CD4-positive, alpha-beta T cell treated with Interleukin-21 for 1 hour (primary cell): ENCODE measurements around the gene TMEM231.
"Not testable (repeated sequence)": the region's sequence is repeated elsewhere in the genome, so short reads cannot be mapped to it uniquely, and the experiment has no call there.

Experiments used
- DNase-seq: peaks from one replicate; pipeline ENCODE4 v3.0.0-alpha.2; 2020

TMEM231 gene

GRCh38 chr16:75529056-75529905 lies 26.8 kb downstream of the TMEM231 start:
- no peak for DNase-seq

GRCh38 chr16:75527825-75528299 lies 28.2 kb downstream of the TMEM231 start:
- DNase-seq = no peak

DNA sequence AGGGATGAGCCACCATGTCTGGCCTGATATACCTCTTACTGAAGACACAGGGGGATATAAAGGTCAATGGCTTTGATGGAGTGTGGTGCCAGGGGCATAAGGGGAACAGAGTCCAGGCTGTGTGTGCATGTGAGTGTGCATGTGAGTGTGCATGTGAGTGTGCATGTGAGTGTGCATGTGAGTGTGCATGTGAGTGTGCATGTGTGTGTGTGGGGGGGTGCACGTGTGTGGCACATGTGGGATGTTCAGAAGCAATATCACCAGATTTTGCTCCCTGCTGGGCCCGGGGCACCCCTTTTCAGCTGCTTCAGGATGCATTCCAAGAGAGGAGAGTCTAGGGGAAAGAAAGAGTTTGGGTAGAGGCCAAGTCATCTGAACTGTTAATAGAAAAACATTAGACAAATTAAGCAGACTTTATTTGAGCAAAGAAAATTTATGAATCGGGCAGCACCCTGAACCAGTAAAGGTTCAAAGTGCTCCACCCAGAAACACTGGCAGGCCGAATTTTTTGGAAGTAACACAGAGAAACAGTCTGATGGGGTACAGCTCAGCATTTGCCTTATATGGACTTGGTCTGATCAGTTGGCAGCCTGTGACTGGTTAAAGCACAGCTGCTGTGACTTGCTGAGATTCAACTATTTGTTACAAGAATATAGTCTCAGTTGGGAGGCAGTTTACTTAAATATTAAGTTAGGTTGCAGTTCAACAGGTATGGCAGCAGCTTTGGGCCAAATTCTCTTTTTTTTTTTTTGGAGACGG lies 29.8 kb downstream of the TMEM231 start:
- DNase-seq = no peak

- no peak for DNase-seq
Observed at GRCh38 chr16:75519175-75519574, 36.9 kb downstream of the TMEM231 start.

GRCh38 chr16:75516189-75516966 lies 39.7 kb downstream of the TMEM231 start:
- not testable (repeated sequence) for DNase-seq

GRCh38 chr16:75514296-75514695 lies 41.8 kb downstream of the TMEM231 start:
- no peak for DNase-seq

DNA sequence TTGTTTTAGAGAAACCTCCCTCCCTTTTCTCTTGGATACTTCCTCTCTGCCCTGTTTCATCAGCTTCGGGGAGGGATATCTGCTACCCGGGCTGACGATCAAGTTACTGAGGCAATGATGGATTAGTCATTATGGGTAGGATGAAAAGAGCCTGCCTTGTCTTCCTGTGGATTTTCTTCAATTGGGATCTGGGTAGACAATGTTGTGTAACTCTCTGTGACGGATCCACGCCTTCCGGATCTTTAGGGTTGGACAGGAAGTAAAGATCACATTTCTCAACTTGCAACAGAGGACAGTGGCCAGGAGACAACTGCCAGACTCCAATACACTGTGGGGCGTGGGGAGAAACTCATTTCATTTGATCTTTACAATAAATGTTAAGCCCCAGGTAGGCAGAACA lies 49.5 kb downstream of the TMEM231 start:
- DNase-seq = no peak

DNA sequence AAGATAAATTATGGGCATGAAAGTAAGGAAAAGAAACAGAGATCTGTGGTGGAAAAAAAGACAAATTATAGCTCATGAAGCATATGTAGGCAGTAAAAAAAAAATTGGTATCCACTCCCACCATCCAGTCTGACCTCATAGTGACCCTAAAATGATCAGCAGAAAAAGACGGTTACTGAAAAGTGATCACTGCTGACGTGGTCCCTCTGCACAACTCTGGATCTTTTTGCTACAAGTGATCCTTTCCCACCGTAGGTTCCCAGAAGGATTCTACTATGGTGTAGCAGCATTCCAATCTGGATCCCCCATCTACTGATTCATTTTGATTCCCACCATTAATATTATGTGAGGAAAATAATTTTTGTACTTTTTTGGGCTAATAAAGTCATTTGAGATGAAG lies 49.9 kb downstream of the TMEM231 start:
- no peak for DNase-seq

- DNase-seq = no peak
Observed at GRCh38 chr16:75503801-75504200, 52.3 kb downstream of the TMEM231 start.

GRCh38 chr16:75502916-75503605 lies 53.0 kb downstream of the TMEM231 start:
- DNase-seq = no peak

DNA sequence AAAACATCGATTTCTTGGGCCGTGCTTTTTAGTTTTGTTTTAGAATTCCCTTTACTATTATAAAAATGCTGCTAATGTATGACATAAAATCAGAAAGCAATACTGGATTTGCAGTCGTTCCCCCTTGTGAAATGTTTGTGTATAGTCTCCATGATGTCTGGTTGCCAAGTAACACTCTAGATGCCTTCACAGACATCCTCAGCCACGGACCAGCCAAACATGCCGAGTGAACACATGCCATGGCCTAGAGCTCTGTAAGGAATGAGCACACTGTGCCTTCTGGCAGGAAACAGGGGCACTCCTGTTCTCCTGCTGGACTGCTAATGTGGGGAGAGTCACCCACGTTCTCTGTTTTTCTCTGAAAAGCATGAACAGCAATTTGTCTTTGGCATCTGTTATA lies 54.2 kb downstream of the TMEM231 start:
- DNase-seq = not testable (repeated sequence)

GRCh38 chr16:75501359-75501758 lies 54.7 kb downstream of the TMEM231 start:
- no peak for DNase-seq

DNA sequence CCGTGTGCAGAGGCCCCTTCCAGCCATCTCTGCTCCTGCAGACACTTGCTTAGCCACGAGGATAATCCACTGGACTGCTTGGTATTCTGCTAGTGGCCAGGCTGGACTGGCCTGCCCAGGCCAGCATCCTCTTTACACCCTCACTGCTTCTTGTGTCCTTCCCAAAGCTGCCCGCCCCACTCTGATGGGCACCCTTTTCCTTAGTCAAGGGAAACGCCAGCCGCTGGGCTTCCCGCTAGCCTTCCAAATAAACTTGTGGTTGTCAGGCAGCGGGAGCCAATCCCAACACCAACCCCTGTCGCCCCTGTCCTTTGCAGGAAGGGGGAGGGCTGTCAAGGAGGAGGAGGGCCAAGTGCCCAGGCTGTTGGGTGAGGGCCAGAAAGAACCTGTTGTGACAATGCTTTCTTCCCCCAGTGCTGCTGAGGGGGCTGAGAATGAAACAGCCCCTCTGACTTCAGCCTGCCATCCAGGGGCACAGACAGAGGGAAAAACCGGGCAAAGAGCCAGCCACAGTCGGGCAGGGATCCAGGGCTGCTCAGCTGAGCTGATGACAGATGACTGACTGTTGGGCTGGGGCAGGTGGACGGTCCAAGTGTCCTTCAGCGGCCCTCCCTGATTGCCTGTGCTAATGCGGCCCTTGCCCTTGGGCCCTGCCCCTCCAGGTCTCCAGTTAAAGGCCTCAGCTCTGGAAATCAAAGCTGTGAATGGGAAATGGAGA lies 57.3 kb downstream of the TMEM231 start:
- DNase-seq = not testable (repeated sequence)

DNA sequence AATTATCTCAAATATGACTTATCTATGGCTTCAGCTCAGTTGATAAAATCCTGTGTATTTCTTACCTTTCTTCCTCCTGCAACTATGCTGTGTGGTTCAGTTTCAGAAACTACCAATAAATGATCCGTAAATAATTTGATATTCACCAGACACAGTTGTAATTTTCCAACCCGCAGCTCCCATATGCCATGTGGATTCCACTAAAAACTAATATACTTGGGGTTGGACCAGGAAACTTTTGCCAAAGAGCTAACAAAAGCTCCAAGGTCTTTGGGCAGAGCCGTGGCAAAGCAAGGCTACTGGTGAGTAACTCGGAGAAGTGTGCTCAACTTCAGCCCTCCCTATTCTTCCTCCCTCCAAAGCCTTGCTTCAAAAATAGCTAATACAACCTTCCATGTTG lies 58.5 kb downstream of the TMEM231 start:
- no peak for DNase-seq

DNA sequence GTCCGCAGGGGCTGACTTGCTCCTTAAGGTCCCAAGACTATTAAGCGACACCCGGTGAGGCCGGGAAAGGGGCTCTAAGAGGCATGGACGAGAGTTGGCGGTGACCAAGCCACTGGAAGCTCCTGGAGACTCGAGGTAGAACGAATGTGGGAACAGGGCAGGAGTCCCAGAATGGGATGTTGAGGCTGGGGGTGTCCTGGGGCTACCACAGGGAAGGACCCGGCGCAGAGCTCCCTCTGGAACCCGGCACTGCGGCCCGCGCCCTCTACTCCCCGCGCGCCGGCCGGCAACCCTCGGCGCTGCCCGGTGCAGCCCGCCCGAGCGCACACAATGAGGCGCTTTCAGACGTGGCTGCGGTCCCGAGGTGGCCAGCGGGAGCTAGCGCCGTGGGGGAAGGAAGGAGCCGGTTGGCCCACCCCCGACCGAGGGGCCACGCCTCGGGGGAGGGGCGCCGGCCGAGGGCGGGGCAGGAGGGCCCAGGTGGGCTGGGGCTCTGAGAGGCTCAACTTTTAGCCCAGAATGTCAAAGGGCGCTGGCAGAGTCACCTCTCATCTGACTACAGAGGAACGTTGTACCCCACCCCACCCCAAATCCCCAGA lies 60.9 kb downstream of the TMEM231 start, which contains the start of gene CHST6:
TSS of gene CHST6 (minus strand) at position 366 of the 599 bp plus-strand sequence. CDS start 15,613 bp downstream, outside the sequence.
- DNase-seq = no peak

- no peak for DNase-seq
Observed at GRCh38 chr16:75494661-75495075, 61.4 kb downstream of the TMEM231 start.

GRCh38 chr16:75494184-75494583 lies 61.9 kb downstream of the TMEM231 start:
- DNase-seq = no peak

GRCh38 chr16:75491876-75492275 lies 64.2 kb downstream of the TMEM231 start:
- no peak for DNase-seq

DNA sequence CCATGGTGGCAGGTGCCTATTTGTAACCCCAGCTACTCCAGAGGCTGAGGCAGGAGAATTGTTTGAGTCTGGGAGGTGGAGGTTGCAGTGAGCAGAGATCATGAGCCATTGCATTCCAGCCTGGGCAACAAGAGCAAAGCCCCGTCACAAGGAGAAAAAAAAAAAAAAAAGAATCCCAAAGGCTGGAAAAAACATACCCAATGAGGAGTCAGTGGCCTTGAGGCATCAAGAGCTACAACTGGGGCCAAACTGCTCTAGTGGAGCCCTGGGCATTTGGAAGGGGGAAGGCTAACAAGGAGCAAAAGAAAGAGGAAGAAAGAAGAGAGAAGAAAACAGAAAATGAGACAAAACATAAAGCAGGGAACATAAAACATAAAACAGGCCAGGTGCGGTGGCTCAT lies 67.7 kb downstream of the TMEM231 start:
- no peak for DNase-seq
